ENCODE data around the gene GZMM.
A peak's percentile ranks its signal among the peaks of the same experiment; 100 is the strongest.

The GZMM gene

GRCh38 chr19:535017-535835 lies 8.6 kb upstream of the GZMM start:
- peak; percentile 46 for DNase-seq (ENCODE audit: low spot score)

GRCh38 chr19:536031-536880 lies 7.6 kb upstream of the GZMM start:
- DNase-seq (ENCODE audit: low spot score) = no peak

GRCh38 chr19:536881-537404 lies 6.9 kb upstream of the GZMM start:
- DNase-seq (ENCODE audit: low spot score) = no peak

GRCh38 chr19:538641-539428 lies 5.0 kb upstream of the GZMM start:
- no peak for DNase-seq (ENCODE audit: low spot score)

- no peak for DNase-seq (ENCODE audit: low spot score)
These were observed 4.3 kb upstream of the GZMM start for GRCh38 chr19:539429-540030.

- DNase-seq (ENCODE audit: low spot score) = no peak
These were observed 2.8 kb upstream of the GZMM start for GRCh38 chr19:540867-541637.

GRCh38 chr19:541699-542098 lies 2.2 kb upstream of the GZMM start:
- no peak for DNase-seq (ENCODE audit: low spot score)

GRCh38 chr19:542173-542866 lies 1.5 kb upstream of the GZMM start:
- DNase-seq (ENCODE audit: low spot score) = no peak

GRCh38 chr19:547117-547516 lies 3.3 kb downstream of the GZMM start:
- no peak for DNase-seq (ENCODE audit: low spot score)

GRCh38 chr19:547836-548720 lies 4.2 kb downstream of the GZMM start:
- no peak for DNase-seq (ENCODE audit: low spot score)

GRCh38 chr19:548886-549830 lies 5.3 kb downstream of the GZMM start:
- DNase-seq (ENCODE audit: low spot score) = no peak

GRCh38 chr19:554817-555216 lies 11.0 kb downstream of the GZMM start:
- DNase-seq (ENCODE audit: low spot score) = no peak

- no peak for DNase-seq (ENCODE audit: low spot score)
These were observed 11.6 kb downstream of the GZMM start for GRCh38 chr19:555474-555808.

- DNase-seq (ENCODE audit: low spot score) = no peak
These were observed 12.9 kb downstream of the GZMM start for GRCh38 chr19:556611-557382.

GRCh38 chr19:558770-559439 lies 15.1 kb downstream of the GZMM start:
- DNase-seq (ENCODE audit: low spot score) = no peak

- no peak for DNase-seq (ENCODE audit: low spot score)
These were observed 16.3 kb downstream of the GZMM start for GRCh38 chr19:560121-560520.

- DNase-seq (ENCODE audit: low spot score) = no peak
These were observed 22.6 kb downstream of the GZMM start for GRCh38 chr19:566403-566802.

All from cerebellar cortex (tissue), 1 donor.